Stomach (tissue), 9 donors: ENCODE data around the gene GRID2IP. TPM values are rescaled to one million over a fixed set of nuclear protein-coding genes. Genes with fewer than 3 reads are reported as not detected.

ENCODE experiments used
- DNase-seq, 2 donors: peaks; one replicate each; pipeline versions ENCODE4 v3.0.0 to v3.0.0-alpha.2; 2013 to 2019
- H3K27ac ChIP-seq, 5 donors: fragments of 200-600 bp in 4 of 5; sonication (generic) in 4 of 5; one replicate each; pipeline ENCODE4 v1.5.1; 2013 to 2019; ENCODE audit warnings: mild to moderate bottlenecking in 1 of 5, moderate library complexity in 1 of 5
- H3K27me3 ChIP-seq, 3 donors: fragments of 200-600 bp; sonication (generic); one replicate each; pipeline ENCODE4 v1.5.1; 2017 to 2019; ENCODE audit warnings: mixed run types in 1 of 3
- H3K36me3 ChIP-seq, 4 donors: fragments of 200-600 bp; sonication (generic); 1 replicate in 3 of 4; 2 replicates in 1 of 4; pipeline ENCODE4 v1.5.1; 2016 to 2019
- H3K4me1 ChIP-seq, 4 donors: fragments of 200-600 bp; sonication (generic); one replicate each; pipeline ENCODE4 v1.5.1; 2016 to 2019
- H3K4me3 ChIP-seq, 4 donors: fragments of 200-600 bp; sonication (generic) in 3 of 4; one replicate each; pipeline ENCODE4 v1.5.1; 2016 to 2019; ENCODE audit warnings: mild to moderate bottlenecking in 1 of 4
- H3K9me3 ChIP-seq, 4 donors: fragments of 200-600 bp; sonication (generic); one replicate each; pipeline ENCODE4 v1.5.1; 2016 to 2019
- CTCF ChIP-seq, 7 experiments: fragments of 450-650 bp in 4 of 7; fragments of 200-600 bp in 3 of 7; sonication (generic) in 3 of 7; IDR thresholded peaks; one replicate each; pipeline ENCODE4 v1.5.1; 2016 to 2019; ENCODE audit warnings: antibody characterized with exemption in 7 of 7, control low read depth in 2 of 7, mild to moderate bottlenecking in 1 of 7
- EP300 ChIP-seq: sonication (generic); formaldehyde crosslinking; IDR thresholded peaks from one replicate; pipeline ENCODE4 v1.6.1; 2017; ENCODE audit warnings: antibody characterized with exemption
- POLR2A ChIP-seq, 4 donors: fragments of 450-650 bp; IDR thresholded peaks; one replicate each; pipeline ENCODE4 v1.6.1; 2016; ENCODE audit warnings: antibody characterized with exemption in 4 of 4, control low read depth in 2 of 4, mild to moderate bottlenecking in 1 of 4, moderate library complexity in 1 of 4
- POLR2AphosphoS5 ChIP-seq, 3 donors: sonication (generic); formaldehyde crosslinking; IDR thresholded peaks; one replicate each; pipeline ENCODE4 v1.6.1; 2016; ENCODE audit warnings: antibody characterized with exemption in 3 of 3
- WGBS, 5 donors: extraction: QIAGEN DNeasy Blood & Tissue Kit in 3 of 5; methylation state at CpG; one replicate each; pipeline versions ENCODE4 v1.1.5 to v1.1.7; 2013 to 2018; 5-methylcytosine and 5-hydroxymethylcytosine counted together
- intact Hi-C: fragments of 100-400 bp; cut with DNase I; formaldehyde crosslinking; loops from one replicate; pipeline ENCODE4 v1.15.1; 2023; ENCODE audit warnings: low total_unique reads
- polyA plus RNA-seq, 3 donors: library from polyadenylated mRNA; stranded (reverse); fragments of 200-250 nt; gene quantifications; one replicate each; pipeline ENCODE4 v1.2.3, GENCODE V29; 2013
- total RNA-seq, 5 donors: library from RNA; depleted of rRNA; stranded (reverse); fragments of >200 nt; gene quantifications; one replicate each; pipeline versions ENCODE4 v1.1.0 to v1.2.3, GENCODE V29; 2014 to 2016
- donor health status: healthy with polysubstance abuse.
- donor health status: Bipolar disorder and iron deficiency.
- donor health status: healthy.

The GRID2IP gene
- total and polyA plus RNA-seq, 8 donors: 0.23 to 0.37 (median 0.25) TPM; not detected in 5

DNA sequence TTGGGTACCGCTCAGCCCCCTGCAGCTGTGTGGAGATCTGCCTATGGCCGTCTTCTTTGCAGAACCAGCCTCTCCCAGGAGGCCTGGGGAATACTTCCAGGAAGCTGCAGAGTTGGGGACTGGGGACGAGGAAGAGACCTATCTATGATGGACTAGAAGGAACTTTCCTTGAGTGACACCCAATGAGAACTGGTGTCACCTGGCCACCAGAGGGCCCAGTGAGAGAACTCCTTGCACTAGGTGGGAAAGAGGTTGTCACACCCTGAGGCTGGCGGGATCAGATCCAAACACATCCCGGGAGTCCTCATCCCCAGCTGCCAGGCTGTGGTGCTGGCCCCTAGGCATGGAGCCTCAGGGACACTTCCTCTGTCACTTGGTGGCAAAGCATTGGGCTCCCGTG is 4.9 kb upstream of the GRID2IP start:
- H3K9me3 ChIP-seq: no peaks in the 10 kb centered on the region
- H3K27me3 ChIP-seq: peaks cover 0 to 11% (median 3%) of the 10 kb centered on the region in 3 donors
- H3K27ac ChIP-seq: no peak overlapping the region
- intact Hi-C loops: no loop called here
- TF ChIP-seq CTCF (IDR thresholded peaks at IDR 0.05) (no peak), POLR2AphosphoS5 (IDR thresholded peaks at IDR 0.05) (no peak), EP300 (no peak), POLR2A (IDR thresholded peaks at IDR 0.05) (no peak)
- DNase-seq: peak; percentile 27 to 39
- 46 to 69% (median 50%) methylated on average over 5 to 6 of the region's 6 CpGs for WGBS, 5 donors
- no peak overlapping the region for H3K4me3 ChIP-seq
- no peaks in the 10 kb centered on the region for H3K36me3 ChIP-seq
- H3K4me1 ChIP-seq: no peaks in the 10 kb centered on the region

DNA sequence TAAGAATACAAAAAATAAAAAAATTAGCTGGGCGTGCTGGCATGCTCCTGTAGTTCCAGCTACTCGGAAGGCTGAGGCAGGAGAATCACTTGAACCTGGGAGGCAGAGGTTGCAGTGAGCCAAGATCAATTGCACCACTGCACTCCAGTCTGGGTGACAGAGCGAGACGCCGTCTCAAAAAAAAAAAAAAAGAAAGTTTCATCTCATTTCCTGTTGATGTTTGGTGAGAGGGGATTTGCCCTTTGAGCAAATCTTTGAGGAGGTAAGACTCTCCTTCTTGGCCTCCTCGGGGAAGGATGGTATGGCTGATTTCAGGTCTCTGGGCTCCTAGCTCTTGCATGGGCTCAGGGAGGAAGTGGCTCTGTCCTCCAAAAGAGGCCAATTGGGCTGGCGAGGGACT is 3.6 kb upstream of the GRID2IP start:
- no peak overlapping the region for H3K27ac ChIP-seq
- H3K4me1 ChIP-seq: no peaks in the 10 kb centered on the region
- H3K9me3 ChIP-seq: no peaks in the 10 kb centered on the region
- intact Hi-C loops: no loop called here
- H3K36me3 ChIP-seq: no peaks in the 10 kb centered on the region
- WGBS, 5 donors: 67 to 79% (median 78%) methylated on average over 7 of the region's 7 CpGs
- TF ChIP-seq CTCF (IDR thresholded peaks at IDR 0.05): no peak
- no peak for TF ChIP-seq POLR2A (IDR thresholded peaks at IDR 0.05)
- no peak for TF ChIP-seq EP300
- TF ChIP-seq POLR2AphosphoS5 (IDR thresholded peaks at IDR 0.05): no peak
- H3K27me3 ChIP-seq: peaks cover 0 to 10% (median 2%) of the 10 kb centered on the region in 3 donors
- no peak for DNase-seq
- H3K4me3 ChIP-seq: no peak overlapping the region

DNA sequence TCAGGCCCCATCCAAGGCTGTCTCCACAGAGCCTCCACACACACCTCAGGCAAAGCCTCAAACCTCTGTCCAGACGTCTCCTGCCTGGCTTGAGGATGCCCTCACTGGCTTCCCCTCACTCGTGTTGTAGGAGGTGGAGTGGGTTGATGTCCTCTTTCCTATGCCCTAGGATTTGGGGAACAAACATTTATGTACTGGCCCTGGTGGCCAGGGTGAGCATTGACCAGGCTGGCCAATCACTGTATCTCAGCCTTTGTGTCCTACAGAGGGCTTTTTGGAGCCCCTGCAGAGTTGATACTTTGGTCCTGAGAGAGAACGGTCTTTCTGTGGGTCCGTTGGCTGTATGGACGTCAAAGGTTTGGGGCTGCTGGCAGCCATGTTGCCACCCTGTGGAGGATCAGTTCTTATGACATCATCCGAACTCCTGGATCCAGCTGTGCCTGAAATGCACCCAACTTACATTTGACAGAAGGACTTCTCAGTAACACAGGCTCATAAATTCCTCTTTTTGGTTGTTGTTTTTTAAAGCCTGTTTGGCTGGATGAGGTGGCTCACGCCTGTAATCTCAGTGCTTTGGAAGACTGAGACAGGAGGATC is 2.3 kb upstream of the GRID2IP start:
- WGBS, 5 donors: 72 to 78% (median 74%) methylated on average over 7 of the region's 7 CpGs
- no peak for TF ChIP-seq POLR2A (IDR thresholded peaks at IDR 0.05)
- no peak for TF ChIP-seq EP300
- no peak for TF ChIP-seq CTCF (IDR thresholded peaks at IDR 0.05)
- TF ChIP-seq POLR2AphosphoS5 (IDR thresholded peaks at IDR 0.05): no peak
- Histone ChIP-seq H3K9me3 (no peaks in the 10 kb centered on the region), H3K4me1 (no peaks in the 10 kb centered on the region), H3K27me3 (peaks cover 0 to 5% (median 0%) of the 10 kb centered on the region in 3 donors), H3K36me3 (no peaks in the 10 kb centered on the region), H3K27ac (no peak overlapping the region), H3K4me3 (no peak overlapping the region)
- intact Hi-C loops: no loop called here
- DNase-seq: no peak

DNA sequence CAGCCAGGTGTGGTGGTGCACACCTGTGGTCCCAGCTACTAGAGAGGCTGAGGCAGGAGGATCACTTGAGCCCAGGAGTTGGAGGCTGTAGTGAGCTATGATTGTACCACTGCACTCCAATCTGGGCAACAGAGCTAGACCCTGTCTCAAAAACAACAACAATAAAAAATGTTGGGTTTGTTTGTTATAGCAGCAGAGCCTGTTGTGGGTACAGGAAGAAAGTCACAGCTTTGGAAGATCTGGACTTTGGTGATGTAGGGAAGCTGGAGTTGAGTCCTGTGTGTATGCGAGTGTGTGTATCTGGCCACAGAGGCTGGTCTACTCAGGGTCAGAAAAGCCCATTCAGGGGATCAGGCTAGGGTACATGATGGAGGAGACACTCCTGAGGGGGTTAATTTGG is 3.9 kb downstream of the GRID2IP start:
- intact Hi-C loops: no loop called here
- no peak overlapping the region for H3K27ac ChIP-seq
- no peaks in the 10 kb centered on the region for H3K9me3 ChIP-seq
- no peak for DNase-seq
- 67 to 100% (median 95%) methylated on average over 1 of the region's 1 CpG for WGBS, 5 donors
- H3K27me3 ChIP-seq: peaks cover 0 to 11% (median 0%) of the 10 kb centered on the region in 3 donors
- TF ChIP-seq EP300: no peak
- TF ChIP-seq POLR2A (IDR thresholded peaks at IDR 0.05): no peak
- no peak for TF ChIP-seq CTCF (IDR thresholded peaks at IDR 0.05)
- no peaks in the 10 kb centered on the region for H3K4me1 ChIP-seq
- H3K36me3 ChIP-seq: no peaks in the 10 kb centered on the region
- no peak overlapping the region for H3K4me3 ChIP-seq
